Measurements from ENCODE around the gene AFF3.

GRCh38 chr2:100071335-100072043 lies 70.9 kb downstream of the AFF3 start:
- TF ChIP-seq CTCF (IDR thresholded peaks at IDR 0.05) (no peak), EP300 (IDR thresholded peaks at IDR 0.05; ENCODE audit: low read depth) (no peak), POLR2A (IDR thresholded peaks at IDR 0.05) (no peak), POLR2AphosphoS5 (IDR thresholded peaks at IDR 0.05) (no peak)
